Activated CD4-positive, alpha-beta T cell treated with anti-CD3 and anti-CD28 coated beads, Interleukin-2, amount 50 U/mL, for 16 hours (primary cell): Measurements from ENCODE around the gene DCTN4.
"Not testable (repeated sequence)": the region's sequence is repeated elsewhere in the genome, so short reads cannot be mapped to it uniquely, and the experiment has no call there.

Experiments
- DNase-seq: peaks from one replicate; pipeline ENCODE4 v3.0.0-alpha.2; 2020

DCTN4 gene

DNA sequence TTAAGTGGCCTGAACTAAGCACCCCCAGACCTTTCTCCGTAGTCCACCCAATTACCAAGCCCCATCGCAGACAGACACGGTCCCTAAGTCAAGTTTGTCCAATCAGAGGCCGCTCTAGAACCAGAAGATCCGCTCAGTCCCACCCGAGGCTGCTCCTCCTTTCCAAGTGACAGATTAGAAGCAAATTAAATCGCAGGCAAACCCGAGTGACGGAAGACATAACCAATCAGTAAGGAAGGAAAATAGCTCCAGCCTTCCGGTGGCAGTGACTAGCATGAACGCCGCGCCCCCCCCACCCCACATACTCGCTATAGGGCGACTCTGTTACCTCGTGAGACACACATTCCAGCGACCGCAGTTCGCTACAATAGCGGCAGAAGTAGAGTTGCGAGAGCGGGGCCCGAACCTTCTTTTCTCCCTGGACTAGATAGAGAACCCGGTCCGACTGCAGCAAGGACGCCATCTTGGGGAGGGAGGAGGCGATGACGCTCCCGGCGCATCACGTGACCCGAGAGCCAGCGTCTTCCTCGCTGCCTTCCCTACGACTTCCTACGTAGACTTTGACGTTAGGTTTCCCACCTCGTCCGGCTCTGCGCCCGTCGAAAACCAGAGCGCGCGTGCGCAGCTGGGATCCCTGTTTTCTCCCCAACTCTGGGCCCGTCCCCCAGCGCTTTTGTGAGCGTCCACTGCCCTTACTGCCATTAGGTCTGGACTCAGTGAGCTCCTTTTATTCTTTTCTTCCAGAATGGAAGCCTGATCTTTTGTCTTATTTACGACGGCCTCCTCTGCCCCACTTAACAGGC is at the start of gene DCTN4:
DCTN4 (minus strand) TSS at position 487 of the 803 bp plus-strand sequence; CDS start at position 463, 24 bp downstream.
- DNase-seq = peak; percentile 97

DNA sequence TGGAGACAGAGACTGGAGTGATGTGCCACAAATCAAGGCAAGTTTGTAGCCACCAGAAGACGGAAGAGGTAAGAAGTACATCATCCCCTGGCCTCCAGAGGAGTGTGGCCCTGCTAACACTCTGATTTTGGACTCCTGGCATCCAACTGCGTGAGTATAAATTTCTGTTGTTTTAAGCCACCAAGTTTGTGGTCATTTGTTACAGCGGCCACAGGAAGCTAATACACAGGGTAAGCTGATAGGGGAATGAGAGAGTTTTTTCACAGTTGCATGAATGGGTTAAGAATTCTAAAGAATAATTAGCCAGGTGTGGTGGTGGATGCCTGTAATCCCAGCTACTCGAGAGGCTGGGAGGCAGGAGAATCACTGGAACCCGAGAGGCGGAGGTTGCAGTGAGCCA is 45.6 kb upstream of the DCTN4 start:
- no peak for DNase-seq

DNA sequence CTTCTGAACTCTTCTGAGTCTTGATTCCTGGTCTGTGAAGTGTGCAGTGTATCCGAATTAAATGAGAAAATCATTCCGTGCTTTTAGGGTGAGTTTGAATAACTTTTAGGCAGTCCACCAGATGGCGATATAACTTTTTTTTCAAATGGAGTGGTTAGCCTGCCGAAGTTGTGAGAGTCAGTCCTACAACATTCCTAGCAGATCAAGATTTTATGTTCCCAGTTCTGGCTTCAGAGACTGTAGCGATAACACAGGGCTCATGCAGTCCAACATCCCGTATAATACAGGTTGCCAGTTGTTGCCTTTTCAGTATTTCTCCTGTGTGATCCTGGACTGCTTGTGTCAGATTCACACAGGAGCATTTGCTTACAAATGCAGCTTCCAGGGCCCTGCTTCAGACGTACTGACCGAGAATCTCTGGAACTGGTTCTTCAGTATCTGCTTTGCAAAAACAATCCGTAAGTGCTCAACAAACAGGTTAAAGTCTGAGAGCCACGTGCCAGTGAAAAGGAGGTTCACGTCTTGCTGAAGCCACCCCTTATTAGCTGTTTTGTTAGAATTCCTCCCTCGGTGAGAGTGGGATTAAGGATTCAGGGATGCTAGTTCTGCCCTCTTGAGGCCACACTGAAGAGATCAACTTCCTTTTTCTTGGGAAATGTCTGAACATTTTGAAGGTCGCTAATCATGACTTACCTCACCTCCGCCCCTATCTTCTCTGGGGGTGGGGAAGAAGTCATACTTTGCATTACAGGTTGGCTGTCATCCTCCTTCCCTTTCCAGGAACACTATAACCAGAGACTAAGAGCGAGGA is 42.5 kb upstream of the DCTN4 start:
- no peak for DNase-seq

DNA sequence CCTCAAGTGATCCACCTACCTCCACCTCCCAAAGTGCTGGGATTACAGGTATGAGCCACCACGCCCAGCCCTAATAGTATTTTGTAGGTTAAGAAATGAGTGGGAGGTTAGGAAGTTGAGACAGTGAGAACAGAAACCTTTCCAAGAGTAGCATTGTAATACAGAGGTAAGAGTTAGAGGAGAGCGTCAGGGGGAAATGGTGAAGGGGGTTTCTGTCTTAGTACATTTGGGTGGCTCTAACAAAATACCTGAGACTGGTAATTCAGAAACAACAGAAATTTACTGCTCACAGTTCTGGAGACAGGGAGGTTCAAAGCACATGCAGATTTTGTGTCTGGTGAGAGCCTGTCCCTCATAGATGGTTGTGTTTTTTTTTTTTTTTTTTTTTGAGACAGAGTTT is 38.6 kb upstream of the DCTN4 start:
- no peak for DNase-seq

DNA sequence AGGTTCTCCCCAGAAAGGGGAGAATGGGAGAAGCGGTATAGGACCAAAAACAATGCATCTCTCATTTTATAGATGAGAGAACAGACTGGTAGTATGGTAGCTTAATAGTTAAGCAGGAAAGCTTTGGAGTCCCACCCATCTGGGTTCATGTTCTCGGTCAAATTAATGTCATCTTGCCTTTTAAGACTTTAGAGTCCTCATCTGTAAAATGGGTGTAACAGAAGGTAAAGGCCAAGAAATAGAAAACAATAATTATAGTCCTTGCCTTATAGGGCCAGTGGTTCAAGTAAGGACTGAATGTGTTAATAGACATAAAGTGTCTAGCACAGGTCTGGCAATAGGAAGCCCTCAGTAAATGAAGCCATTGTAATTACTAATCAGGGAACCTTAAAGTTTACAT is 36.1 kb upstream of the DCTN4 start:
- no peak for DNase-seq

DNA sequence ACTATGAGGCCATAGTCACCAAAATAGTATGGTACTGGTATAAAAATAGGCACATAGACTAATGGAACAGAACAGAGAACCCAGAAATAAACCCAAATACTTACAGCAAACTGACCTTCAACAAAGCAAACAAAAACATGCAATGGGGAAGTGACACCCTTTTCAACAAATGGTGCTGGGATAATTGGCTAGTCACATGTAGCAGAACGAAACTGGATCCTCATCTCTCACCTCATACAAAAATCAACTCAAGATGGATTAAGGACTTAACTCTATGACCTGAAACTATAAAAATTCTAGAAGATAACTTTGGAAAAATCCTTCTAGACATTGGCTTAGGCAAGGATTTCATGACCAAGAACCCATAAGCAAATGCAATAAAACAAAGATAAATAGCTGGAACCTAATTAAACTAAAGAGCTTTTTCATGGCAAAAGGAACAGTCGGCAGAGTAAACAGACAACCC is 34.6 kb upstream of the DCTN4 start:
- not testable (repeated sequence) for DNase-seq

DNA sequence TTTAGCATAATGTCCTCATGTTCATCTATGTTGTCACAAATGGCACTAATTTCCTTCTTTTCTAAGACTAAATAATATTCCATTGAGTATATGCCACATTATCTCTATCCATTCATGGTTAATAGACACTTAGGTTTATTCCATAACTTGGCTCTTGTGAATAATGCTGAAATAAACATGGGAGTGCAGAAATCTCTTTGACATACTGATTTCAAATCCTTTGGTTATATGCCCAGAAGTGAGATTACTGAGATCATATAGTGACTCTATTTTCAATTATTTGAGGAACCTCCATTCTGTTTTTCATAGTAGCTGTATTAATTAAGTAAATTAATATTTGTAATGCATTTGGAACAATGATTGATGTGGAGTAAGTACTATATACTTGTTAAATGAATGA is 32.7 kb upstream of the DCTN4 start:
- no peak for DNase-seq

DNA sequence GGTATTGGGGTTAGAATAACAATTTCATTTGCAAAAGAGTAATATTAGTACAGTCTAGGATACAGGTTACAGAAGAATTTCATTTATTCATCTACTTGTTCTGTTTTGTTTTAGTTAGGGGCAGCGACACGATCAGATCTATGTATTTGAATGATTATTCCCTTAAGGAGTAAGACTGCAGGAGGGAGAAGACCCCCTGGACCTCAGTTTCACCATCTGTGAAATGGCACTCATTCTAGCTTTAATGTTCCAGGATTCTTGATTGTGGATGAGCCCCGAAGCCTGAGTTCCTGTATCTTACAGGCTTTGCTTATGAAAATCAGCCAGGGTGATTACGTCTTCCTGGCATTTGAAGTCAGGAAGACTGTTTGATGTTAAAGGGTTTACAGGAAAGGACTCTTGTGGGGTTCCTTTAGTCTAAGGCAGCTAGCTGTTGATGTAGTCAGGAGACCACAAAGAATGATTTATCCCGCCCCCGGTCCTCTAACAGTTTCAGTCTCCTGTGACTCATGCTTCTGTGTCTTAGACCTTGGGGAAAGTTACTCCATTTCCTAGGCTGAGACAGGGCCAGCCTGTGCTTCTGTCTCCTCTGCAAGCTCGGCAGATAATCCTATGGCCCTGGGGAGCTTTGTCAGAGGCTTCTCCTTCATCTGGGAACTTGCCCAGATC is 31.3 kb upstream of the DCTN4 start:
- DNase-seq = peak; percentile 85

DNA sequence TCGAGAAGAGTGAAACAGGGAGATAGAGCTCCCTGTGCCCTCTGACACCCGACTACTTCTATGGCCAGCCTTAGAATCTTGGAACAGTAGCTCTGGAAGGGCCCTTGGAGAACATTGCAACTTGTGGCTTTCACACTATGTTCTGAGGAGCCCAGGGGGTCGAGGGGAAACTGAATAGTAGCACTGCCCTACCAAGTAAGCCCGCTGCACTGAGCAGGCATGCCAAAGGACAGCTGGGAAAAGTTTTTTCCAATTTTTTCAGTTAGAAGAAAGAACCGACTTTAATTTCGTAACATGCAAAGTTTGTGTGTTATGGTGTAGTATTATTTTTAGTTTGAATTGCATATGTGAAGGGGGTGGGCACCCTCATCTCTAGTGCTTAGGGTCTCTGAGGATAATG is 30.6 kb upstream of the DCTN4 start:
- DNase-seq = no peak

DNA sequence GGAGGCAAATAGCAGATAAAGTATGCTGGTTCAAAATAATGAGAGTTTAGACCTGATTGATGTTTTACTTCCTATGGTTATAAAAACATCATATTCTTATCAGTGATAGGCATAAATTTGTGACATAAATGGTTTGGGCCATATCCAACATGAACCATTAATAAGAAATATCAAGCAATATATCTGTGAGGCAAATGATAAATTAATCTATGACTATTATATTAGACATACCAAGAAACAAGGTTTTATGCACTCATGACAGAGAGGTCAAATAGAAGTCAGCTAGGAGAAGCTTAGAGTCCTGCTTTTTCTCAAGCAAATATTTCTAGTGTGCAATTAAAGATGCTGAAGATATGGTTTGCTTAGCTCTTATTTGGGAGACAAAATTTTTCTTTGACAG is 30.2 kb upstream of the DCTN4 start:
- DNase-seq = no peak

DNA sequence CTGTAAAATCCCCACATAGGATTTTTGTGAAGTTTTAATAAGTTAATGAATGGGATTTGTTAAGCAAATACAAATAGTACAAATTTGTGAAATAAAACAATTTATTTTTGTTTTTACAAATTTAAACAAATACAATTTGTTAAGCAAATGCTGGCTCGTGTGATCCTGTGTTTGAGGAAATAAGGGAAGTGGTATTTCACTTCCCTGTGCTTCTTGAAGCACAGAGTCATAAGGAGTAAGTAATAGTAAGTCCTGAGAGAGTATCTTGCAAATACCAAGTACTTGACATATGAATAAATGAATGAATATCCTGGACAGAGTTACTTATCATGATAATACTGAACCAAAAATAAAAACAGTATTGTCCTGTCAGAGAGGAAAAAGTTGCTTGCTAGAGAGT is 28.8 kb upstream of the DCTN4 start:
- DNase-seq = no peak

DNA sequence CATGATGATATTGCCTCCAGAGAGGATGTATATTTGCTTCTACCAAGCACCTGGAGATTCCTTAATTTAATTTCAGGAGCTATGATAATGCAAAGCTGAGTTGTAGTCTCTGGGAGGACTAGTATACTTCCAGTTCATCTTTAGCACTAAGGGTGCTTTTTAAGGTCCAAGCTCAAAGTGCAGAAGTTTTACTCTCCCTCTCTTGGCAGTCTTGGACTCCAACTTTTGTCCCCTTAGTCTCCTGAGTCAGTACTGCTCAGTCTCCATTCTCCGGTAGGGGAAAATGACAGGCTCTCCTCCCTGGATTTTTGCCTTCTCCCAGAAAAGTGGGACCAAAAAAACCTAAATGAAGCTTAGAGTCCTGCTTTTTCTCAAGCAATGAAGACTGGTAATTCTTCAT is 28.1 kb upstream of the DCTN4 start:
- DNase-seq = no peak

DNA sequence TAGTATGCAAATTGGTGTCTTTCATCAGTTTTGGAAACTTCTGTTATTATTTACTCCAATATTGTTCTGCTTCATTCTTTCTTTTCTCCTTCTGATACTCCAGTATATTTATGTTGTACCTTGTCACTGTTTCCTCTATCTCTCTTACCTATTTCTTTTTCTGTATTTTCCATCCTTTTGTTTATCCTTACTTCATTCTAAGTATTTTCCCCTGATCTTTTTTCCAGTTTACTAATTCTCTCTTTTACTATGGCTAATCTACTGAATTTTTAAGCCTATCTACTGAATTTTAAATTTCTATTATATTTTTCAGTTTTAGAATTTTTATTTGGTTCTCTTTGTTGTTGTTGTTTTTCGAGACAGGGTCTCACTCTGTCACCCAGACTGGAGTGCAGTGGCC is 27.1 kb upstream of the DCTN4 start:
- DNase-seq = no peak

DNA sequence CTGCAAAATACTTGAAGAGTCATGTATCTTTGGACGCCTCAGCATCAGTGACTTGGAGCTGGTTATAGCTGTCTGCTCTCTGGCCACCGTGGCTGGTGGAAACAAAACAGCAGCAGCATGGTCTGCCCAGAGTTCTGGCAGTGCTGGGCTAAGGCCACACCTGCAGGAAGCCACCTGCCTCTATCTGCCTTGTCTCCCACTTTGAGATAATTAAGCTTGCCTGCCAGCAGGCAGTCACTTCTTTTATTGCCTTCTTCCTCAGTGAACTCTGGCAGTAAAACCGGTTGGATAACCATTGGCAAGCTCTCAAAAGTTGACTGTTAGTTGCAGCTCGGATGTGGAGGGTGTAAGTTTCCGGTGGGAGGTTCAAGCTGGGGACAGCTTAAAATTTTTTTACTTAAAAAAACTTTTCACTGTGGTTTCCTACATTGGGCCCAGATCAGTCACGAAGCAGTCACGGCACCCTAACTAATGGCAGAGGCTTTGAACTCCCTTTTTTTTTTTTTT is 24.7 kb upstream of the DCTN4 start:
- peak; percentile 76 for DNase-seq

DNA sequence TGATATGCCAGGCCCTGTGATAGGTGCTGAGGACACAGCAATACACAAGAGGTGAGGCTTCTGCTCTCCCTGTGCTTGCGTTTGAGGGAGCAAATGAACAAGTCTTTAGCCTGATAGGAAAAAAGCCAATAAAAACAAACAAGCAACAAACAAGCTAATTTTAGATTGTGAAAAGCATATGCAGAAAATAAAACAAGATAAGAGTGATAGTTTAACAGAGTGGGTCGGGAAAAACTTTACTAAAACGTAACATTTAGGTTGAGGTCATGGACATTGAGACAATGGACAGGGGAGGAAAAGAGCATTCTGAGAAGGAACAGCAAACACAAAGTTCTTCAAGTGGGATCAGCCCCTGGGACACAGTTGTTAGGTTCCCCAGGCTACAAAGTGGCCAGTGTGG is 24.0 kb upstream of the DCTN4 start:
- DNase-seq = no peak

DNA sequence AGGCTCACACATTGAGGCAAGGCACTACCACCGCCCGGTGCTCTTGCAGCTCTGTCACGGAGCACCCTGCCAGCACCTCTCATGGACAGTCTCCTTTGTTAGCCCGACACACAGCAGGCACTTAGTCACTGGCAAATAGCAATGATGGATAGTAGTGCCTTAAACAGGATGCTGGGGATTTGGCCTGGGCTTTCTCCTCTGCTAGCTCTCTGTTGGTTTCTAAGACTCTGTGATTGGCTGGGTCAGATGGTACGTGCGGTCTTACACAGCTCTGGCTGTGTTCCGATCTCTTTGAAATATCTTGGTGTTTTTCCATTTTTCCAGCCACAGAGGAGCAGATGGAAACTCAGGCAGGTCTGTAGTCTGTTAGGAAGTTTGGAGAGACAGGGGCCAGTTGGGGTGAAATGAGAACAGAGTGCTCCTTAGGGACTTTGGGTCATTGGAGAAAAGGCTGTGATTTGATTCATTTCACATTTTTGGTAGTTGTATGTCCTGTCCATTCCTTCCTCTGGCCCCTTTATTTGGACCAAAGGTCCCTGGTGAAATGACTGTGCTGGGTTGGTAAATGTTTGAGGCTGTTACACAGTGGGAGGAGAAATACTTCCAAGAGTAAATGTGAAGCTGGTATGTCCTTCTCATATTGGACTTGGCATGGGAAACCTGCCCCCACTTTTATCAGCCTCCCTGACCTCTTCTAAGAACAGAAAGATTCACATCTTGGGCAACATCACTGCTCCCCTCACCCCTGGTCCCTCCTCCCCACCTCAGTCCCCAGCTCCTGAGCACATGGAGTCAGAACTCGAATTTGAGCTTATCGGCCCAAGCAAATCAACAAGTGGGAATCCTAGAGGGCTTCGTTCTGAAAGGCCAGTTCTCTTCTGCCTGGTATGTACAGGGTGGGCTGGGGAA is 23.1 kb upstream of the DCTN4 start:
- DNase-seq = no peak

DNA sequence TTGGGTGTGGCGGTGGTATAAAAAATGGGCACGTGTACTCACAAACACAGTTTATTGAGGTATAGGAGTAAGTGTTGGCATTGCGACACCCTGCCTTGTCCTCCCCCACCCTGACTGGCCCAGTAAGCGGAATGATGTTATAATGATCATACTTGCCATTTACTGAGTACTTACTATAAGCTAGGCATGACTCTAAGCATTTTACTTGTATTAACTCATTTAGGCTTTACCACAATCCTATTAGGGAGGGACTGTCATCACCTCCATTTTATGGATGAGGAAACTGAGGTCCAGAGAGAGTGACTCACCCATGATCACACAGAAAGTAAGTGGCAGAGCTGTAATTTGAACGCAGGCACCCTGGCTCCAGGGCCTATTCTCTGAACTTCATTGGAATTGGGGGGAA is 22.0 kb upstream of the DCTN4 start:
- DNase-seq = no peak

DNA sequence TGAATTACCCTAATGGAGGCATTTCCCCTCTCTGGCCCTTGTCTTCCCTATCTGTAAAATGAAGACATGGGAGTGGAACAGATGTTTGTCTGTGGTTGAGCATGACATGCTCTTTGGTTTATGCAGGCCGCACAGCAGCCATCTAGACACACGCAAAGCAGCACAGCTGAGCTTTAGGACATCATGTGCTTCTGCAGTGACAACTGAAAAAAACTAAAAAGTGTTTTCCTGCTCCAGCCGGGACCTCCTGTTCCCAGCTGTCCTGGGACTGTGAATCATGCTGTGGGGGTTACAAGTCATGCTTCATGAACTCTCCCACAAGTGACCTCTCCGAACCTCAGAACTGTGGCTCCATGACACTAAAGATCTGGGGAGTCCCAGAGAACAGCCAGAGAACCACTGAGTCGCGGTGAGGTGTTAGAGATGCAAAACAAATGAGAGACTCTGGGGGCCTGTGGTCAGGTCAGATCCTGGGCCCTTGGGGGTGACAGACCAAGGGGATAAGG is 21.4 kb upstream of the DCTN4 start:
- DNase-seq = peak; percentile 24

DNA sequence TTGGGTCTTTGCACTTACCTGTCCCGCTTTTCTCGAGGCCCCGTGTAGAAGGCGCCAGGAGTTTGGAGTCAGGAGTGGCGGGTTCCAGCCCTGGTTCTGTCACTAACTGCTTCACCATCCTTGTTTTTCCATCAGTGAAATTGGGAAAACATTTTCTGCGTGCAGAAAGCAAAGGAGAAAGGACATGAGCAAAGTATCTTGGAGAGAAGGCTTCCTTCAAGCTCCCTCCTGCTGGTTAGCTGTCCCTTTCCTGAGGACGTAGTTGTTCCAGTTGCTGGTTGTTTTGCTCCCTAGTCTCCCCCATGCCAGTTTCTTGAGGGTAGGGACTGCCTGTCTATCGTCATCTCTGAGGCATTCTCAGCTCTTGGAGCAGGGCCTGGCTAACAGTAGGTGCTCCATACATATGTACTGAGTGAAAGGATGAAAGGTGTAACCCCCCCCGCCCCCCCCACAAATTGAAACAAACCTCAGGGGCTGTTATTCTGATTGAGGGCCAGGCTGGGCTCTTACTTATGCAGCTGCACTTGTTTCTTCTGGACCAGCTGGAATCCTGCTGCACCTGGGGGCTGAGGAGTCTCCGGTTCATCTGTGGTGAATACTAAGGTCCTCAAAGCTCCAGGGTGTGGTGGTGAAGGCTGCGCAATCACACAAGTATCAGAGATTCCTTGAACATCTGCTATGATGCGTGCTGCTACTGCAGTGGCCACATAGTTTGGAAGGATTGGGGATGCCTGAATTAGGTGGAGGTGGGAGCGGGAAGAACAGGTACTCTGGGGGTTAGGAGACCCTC is 20.8 kb upstream of the DCTN4 start:
- DNase-seq = no peak

DNA sequence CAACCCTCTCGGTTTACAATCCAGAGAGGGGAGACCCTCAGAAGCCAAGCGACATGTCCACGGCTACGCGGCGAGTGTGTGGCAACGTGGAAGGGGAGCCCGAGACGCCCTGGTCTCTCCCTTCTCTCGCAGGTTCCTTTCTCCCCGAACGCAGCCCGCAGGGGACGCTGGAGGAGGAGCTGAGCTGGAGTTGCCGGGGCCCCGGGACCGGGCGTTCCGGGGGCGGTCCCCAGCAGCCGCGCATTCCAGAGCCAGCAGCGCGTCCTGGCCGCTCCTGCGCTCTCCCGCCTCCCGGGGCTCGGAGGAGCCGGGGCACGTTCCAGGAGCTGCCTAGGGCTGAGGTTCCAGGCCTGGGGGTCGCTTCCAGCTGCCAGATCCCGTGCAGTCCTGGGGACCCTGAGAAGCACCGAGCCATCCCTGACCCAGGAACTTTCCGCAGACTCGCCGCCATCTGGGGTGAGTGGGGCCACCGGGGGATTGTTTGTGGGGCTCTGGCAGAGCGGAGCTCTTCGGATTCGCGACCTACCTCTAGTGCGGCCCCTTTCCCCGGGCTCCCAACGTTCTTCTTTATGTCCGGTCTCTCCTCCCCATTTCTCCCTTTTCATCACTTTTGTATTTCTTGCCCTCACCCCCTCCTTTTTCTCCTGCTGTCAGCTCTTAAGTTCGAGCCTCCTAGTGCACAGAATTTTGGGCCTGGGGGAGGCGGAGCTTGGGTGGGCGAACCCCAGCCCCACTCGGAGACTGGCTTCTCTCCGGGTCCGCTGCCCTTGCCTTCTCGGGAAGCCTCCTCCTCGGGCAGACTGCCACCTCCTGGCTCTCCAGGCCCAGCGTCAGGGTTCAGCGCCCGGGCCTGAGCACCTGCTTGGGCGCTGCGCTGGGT is 19.9 kb upstream of the DCTN4 start, which contains the start of gene SMIM3:
SMIM3 (plus strand) TSS at position 241 of the 880 bp plus-strand sequence. CDS start 16,684 bp downstream, outside the sequence.
- DNase-seq = peak; percentile 72
